ENCODE data around the gene PDE11A.

The PDE11A gene

GRCh38 chr2:177900082-177900481, 172.5 kb downstream of the PDE11A start:
- no peak for TF ChIP-seq ZNF8 (CRISPR knock-in tag; IDR thresholded peaks at IDR 0.05)
- no peak for TF ChIP-seq ZNF70 (CRISPR knock-in tag; IDR thresholded peaks at IDR 0.05)
- TF ChIP-seq PATZ1 (CRISPR knock-in tag; IDR thresholded peaks at IDR 0.05; ENCODE audit: borderline replicate concordance) = no peak
- TF ChIP-seq CSRNP3 (CRISPR knock-in tag; IDR thresholded peaks at IDR 0.05) = no peak
- TF ChIP-seq PPARA (CRISPR knock-in tag; IDR thresholded peaks at IDR 0.05; ENCODE audit: borderline replicate concordance) = no peak
- TF ChIP-seq ESRRG (CRISPR knock-in tag; IDR thresholded peaks at IDR 0.05) = no peak
- TF ChIP-seq BACH2 (CRISPR knock-in tag; IDR thresholded peaks at IDR 0.05; ENCODE audit: borderline replicate concordance) = no peak
- TF ChIP-seq ZNF565 (CRISPR knock-in tag; conservative IDR thresholded peaks at IDR 0.05; ENCODE audit: low read depth) = no peak
- no peak for TF ChIP-seq CREB5 (CRISPR knock-in tag; IDR thresholded peaks at IDR 0.05; ENCODE audit: low read depth)
- no peak for TF ChIP-seq TOX (CRISPR knock-in tag; IDR thresholded peaks at IDR 0.05; ENCODE audit: borderline replicate concordance)
- no peak for TF ChIP-seq TCF4 (CRISPR knock-in tag; IDR thresholded peaks at IDR 0.05; ENCODE audit: borderline replicate concordance)
- no peak for TF ChIP-seq RARB (CRISPR knock-in tag; IDR thresholded peaks at IDR 0.05)
- TF ChIP-seq GLIS3 (CRISPR knock-in tag; IDR thresholded peaks at IDR 0.05) = no peak
- TF ChIP-seq POU6F1 (CRISPR knock-in tag; IDR thresholded peaks at IDR 0.05; ENCODE audit: borderline replicate concordance, low read depth) = no peak
- TF ChIP-seq ISL1 (CRISPR knock-in tag; IDR thresholded peaks at IDR 0.05) = no peak
- no peak for TF ChIP-seq TSHZ2 (CRISPR knock-in tag; IDR thresholded peaks at IDR 0.05)
- TF ChIP-seq SNAI2 (CRISPR knock-in tag; IDR thresholded peaks at IDR 0.05) = no peak
- ATAC-seq = no peak

GRCh38 chr2:177897278-177897677, 175.3 kb downstream of the PDE11A start:
- no peak for ATAC-seq
- TF ChIP-seq OSR1 (CRISPR knock-in tag; IDR thresholded peaks at IDR 0.05) (no peak), ARNTL (CRISPR knock-in tag; IDR thresholded peaks at IDR 0.05; ENCODE audit: borderline replicate concordance, low read depth) (no peak), PPARA (CRISPR knock-in tag; IDR thresholded peaks at IDR 0.05; ENCODE audit: borderline replicate concordance) (no peak)

GRCh38 chr2:177896587-177896986, 176.0 kb downstream of the PDE11A start:
- no peak for ATAC-seq
- TF ChIP-seq TSHZ2 (CRISPR knock-in tag; IDR thresholded peaks at IDR 0.05) = no peak
- TF ChIP-seq ZFP3 (CRISPR knock-in tag; IDR thresholded peaks at IDR 0.05) = no peak
- no peak for TF ChIP-seq ARNTL (CRISPR knock-in tag; IDR thresholded peaks at IDR 0.05; ENCODE audit: borderline replicate concordance, low read depth)
- TF ChIP-seq ISL1 (CRISPR knock-in tag; IDR thresholded peaks at IDR 0.05) = no peak
- no peak for TF ChIP-seq ZNF8 (CRISPR knock-in tag; IDR thresholded peaks at IDR 0.05)
- TF ChIP-seq GLIS3 (CRISPR knock-in tag; IDR thresholded peaks at IDR 0.05) = no peak
- no peak for TF ChIP-seq ZNF565 (CRISPR knock-in tag; conservative IDR thresholded peaks at IDR 0.05; ENCODE audit: low read depth)
- TF ChIP-seq ESRRG (CRISPR knock-in tag; IDR thresholded peaks at IDR 0.05) = no peak
- no peak for TF ChIP-seq OSR1 (CRISPR knock-in tag; IDR thresholded peaks at IDR 0.05)
- TF ChIP-seq BACH2 (CRISPR knock-in tag; IDR thresholded peaks at IDR 0.05; ENCODE audit: borderline replicate concordance) = no peak
- no peak for TF ChIP-seq CREB5 (CRISPR knock-in tag; IDR thresholded peaks at IDR 0.05; ENCODE audit: low read depth)
- TF ChIP-seq POU6F1 (CRISPR knock-in tag; IDR thresholded peaks at IDR 0.05; ENCODE audit: borderline replicate concordance, low read depth) = no peak
- TF ChIP-seq ZFP30 (CRISPR knock-in tag; IDR thresholded peaks at IDR 0.05) = no peak
